Kidney glomerular epithelial cell (primary cell): ENCODE measurements around the gene NID2.

Experiments used
- DNase-seq: peaks from one replicate; lab custom pipeline; 2025; lab: John Stamatoyannopoulos, UW

The NID2 gene

GRCh38 chr14:52079239-52079959, 10.5 kb upstream of the NID2 start:
- DNase-seq = peak; percentile 29

DNA sequence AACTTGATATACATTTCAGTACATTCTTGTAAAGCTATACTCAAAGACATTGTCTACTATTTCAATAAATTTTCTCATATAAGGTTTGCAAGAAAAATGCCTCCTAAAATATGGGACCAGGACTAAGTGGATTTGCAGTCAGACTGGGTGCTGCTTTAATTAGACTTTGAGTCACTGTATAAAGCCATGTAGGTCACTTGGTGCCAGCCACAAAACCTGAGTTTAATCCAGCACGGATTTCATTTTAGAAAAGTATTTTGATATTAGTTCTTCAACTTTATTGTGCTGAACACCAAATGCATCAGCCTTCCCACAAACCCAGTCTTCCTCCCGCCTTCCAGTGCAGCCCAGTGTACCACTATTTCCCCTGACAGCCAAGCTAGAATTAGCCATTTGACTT, 9.9 kb upstream of the NID2 start:
- DNase-seq = no peak

- no peak for DNase-seq
These were observed 9.3 kb upstream of the NID2 start for GRCh38 chr14:52078095-52078531.

GRCh38 chr14:52077256-52077979, 8.6 kb upstream of the NID2 start:
- DNase-seq = no peak

- DNase-seq = no peak
These were observed 7.5 kb upstream of the NID2 start for GRCh38 chr14:52076334-52076733.

- no peak for DNase-seq
These were observed 6.5 kb upstream of the NID2 start for GRCh38 chr14:52075371-52075770.

DNA sequence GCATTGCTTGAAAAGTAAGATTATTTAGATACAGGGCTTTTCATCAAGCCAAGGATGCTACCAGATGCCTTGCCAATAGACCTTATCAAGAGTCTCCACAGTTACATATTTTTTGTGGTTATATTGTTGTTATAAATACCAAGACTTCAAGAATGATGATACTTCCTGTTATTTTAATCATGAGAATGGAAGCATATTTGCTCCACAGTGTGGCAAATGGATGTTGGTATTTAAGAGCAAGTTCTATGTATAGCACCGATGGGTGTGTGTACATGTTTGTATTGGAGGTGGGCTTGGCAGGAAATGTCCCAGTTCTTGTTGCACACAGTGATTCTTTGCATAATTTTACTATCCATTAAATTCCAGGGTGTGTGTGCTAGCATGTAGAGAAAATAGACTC, 4.4 kb upstream of the NID2 start:
- DNase-seq = no peak

DNA sequence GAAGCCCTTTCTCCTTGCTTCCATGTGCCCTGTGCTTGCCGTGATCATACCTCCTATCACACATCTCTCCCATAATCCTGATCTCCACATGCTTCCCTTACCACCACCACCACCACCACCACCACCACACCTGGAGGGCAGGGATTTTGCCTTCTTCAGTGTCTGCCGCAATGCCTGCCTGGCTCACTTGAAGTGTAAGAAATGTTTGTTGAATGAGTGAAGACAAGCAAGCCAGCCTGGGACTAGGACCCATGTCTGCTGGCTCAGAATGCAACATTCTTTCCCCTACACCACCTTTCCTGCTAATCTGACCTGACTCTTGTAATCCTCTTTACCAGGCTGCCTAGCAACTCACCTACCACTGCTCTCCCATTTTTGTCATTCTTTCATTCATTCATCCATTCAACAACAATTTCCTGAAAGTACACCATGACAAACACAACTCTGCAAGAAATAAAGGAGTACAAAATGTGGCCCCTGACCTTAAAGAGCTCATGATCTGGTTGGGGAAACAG, 3.5 kb upstream of the NID2 start:
- no peak for DNase-seq

DNA sequence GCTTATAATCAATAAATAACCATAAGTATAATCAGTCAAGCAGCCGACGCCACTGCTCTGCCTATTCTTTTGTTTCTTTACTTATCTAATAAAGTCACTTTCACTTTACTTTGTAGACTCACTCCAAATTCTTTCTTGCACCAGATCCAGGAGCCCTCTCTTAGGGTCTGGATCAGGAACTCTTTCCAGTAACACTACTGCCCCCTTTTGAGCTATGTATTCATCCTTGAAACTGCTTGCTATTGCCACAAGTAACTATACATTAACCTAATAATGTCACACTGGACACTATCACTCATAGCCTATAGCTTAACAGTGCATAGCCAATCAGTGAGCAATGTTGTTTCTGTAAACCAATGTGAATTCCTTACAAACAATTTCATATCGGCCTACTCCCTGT, 2.8 kb upstream of the NID2 start:
- no peak for DNase-seq

DNA sequence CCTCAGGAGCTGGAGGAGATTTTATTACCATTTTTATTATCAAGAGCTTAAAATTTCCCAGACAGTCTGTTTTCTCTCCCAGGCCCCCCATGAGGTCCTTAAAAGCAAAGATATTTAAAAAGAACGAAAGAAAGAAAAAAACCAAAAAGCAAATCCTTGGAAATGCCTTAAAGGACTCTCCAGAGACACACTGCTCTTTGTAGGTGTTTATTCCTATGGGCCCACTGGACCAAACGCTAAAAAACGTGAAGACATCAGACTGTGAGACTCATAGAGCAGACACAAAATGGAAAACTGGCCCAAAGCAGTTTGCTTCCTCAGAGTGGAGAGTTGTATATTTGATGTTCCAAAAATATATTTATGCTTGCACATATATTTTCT, 1.2 kb upstream of the NID2 start:
- DNase-seq = no peak

- no peak for DNase-seq
These were observed 620 bp upstream of the NID2 start for GRCh38 chr14:52069307-52070050.

GRCh38 chr14:52067873-52068614, 815 bp downstream of the NID2 start:
- DNase-seq = no peak

- no peak for DNase-seq
These were observed 4.7 kb downstream of the NID2 start for GRCh38 chr14:52064174-52064573.

- DNase-seq = no peak
These were observed 5.8 kb downstream of the NID2 start for GRCh38 chr14:52063052-52063462.

DNA sequence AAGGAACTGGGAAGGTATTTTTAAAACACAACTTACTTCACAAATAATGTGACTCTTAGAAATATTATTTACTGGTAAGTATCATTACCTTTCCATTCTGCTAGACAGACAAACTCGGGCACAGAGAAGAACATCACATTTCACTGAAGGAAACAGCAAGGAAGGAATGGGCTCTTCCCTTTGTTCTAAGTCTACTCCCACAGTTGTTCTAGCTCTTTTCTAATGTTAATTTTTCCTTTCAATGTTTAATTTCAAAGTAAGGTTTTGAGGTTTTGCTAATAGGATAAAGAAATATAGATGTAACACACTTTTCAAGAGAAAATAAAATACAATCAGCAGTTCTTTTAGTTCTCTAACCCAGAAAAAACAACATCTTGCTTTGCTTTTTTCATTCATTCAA, 7.0 kb downstream of the NID2 start:
- DNase-seq = no peak

GRCh38 chr14:52061390-52061789, 7.5 kb downstream of the NID2 start:
- DNase-seq = no peak

- no peak for DNase-seq
These were observed 8.8 kb downstream of the NID2 start for GRCh38 chr14:52060080-52060479.

DNA sequence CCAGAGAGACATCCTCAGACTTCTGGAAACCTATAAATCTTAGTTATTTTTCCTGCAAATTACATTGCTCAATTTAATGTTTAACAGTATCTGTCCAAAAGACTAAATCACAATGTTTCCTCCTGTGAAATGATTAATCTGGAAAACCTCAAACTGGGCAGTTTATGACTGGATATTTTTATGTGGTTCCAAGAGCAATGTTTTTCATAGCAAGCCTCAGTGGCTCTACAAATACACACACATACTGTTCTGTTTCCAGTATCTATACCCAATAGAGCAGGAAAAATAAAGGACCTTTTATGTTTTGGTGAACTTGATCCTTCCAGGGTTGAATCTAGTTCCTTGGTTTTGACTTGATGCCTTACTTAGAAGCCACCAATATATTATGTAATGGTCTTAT, 9.2 kb downstream of the NID2 start:
- peak; percentile 96 for DNase-seq

- DNase-seq = no peak
These were observed 10.5 kb downstream of the NID2 start for GRCh38 chr14:52058341-52058740.

- no peak for DNase-seq
These were observed 13.7 kb downstream of the NID2 start for GRCh38 chr14:52055167-52055566.

- DNase-seq = no peak
These were observed 14.2 kb downstream of the NID2 start for GRCh38 chr14:52054678-52055077.

DNA sequence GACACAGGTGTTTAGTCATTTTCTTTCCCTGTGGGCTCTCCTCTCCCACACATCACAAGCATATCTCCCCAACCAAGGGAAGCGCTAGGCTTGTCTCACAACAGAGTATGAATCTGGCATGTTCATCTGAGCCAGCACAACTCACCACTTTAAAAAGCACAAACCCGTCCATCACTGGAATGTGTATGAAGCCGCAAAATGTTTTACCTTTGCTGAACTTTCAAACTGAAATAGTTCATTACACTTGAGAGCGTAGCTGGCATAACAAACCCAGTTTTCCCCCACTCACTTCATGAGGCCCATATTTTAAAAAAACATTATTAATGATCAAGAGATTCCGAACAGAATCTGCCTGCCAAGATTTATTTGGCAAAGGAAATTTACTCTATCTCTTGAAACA, 15.8 kb downstream of the NID2 start:
- DNase-seq = peak; percentile 93
